ENCODE measurements around the gene PAH.

- TF ChIP-seq CTCF (IDR thresholded peaks at IDR 0.05): no peak
- TF ChIP-seq POLR2A (IDR thresholded peaks at IDR 0.05): no peak
- no peak for TF ChIP-seq POLR2AphosphoS5 (IDR thresholded peaks at IDR 0.05)
These were observed 68.2 kb downstream of the PAH start for GRCh38 chr12:102848832-102849231.

All from breast epithelium (tissue), 3 donors.